DOHH2 (cell line): ENCODE measurements around the gene ZNF609.

Experiments
- CTCF ChIP-seq: fragments of 200-600 bp; sonication (generic); IDR thresholded peaks from one replicate; pipeline ENCODE4 v1.5.1; 2014; ENCODE audit warnings: antibody characterized with exemption, mild to moderate bottlenecking, low read depth, low read length; ENCODE audit not compliant: poor library complexity, severe bottlenecking
- EZH2phosphoT487 ChIP-seq: fragments of 200-600 bp; sonication (generic); IDR thresholded peaks from 2 replicates; pipeline ENCODE4 v1.6.1; 2017; ENCODE audit warnings: borderline replicate concordance, mild to moderate bottlenecking, antibody characterized with exemption, low read length, moderate library complexity, mixed read lengths

- TF ChIP-seq EZH2phosphoT487 (no peak), CTCF (no peak)
Observed at GRCh38 chr15:64493641-64494040, 33.3 kb downstream of the ZNF609 start.
